Right renal cortex interstitium (tissue), 3 donors: ENCODE measurements around the gene SGTB. TPM values are rescaled to one million over a fixed set of nuclear protein-coding genes. Genes with fewer than 3 reads are reported as not detected.
"Not testable (repeated sequence)": the region's sequence is repeated elsewhere in the genome, so short reads cannot be mapped to it uniquely, and the experiment has no call there.

Source experiments
- DNase-seq, 3 donors: peaks; one replicate each; pipeline ENCODE4 v3.0.0-alpha.2; 2013; ENCODE audit warnings: low read depth in 3 of 3, low spot score in 2 of 3
- polyA plus RNA-seq, 3 donors: library from polyadenylated mRNA; unstranded; fragments of 120-200 nt; gene quantifications; one replicate each; pipeline ENCODE4 v1.2.1, GENCODE V29; 2013; ENCODE audit not compliant: insufficient read length in 3 of 3

The SGTB gene
- polyA plus RNA-seq, 3 donors, result 8.6 to 10.5 (median 9.3) TPM

- no peak for DNase-seq
Measured at GRCh38 chr5:65674749-65675148, 47.2 kb downstream of the SGTB start.

- DNase-seq, result no peak
Measured at GRCh38 chr5:65672796-65673195, 49.1 kb downstream of the SGTB start.

GRCh38 chr5:65668696-65669095, 53.2 kb downstream of the SGTB start:
- DNase-seq, result no peak

GRCh38 chr5:65663804-65664521, 57.9 kb downstream of the SGTB start:
- no peak for DNase-seq

- DNase-seq, result no peak
Measured at GRCh38 chr5:65654713-65655112, 67.2 kb downstream of the SGTB start.

GRCh38 chr5:65651144-65651543, 70.8 kb downstream of the SGTB start:
- DNase-seq, result no peak

- no peak for DNase-seq
Measured at GRCh38 chr5:65647941-65648340, 74.0 kb downstream of the SGTB start.

- no peak for DNase-seq
Measured at GRCh38 chr5:65646938-65647337, 75.0 kb downstream of the SGTB start.

- no peak for DNase-seq
Measured at GRCh38 chr5:65640240-65640639, 81.7 kb downstream of the SGTB start.

- DNase-seq, result no peak
Measured at GRCh38 chr5:65630981-65631380, 90.9 kb downstream of the SGTB start.

- DNase-seq, result no peak
Measured at GRCh38 chr5:65625743-65626142, 96.2 kb downstream of the SGTB start.

- peak; percentile 84 to 91 (median 87) for DNase-seq
Measured at GRCh38 chr5:65624571-65625555, 97.0 kb downstream of the SGTB start, which contains the start of the genes SHLD3 and TRAPPC13. SHLD3 (plus strand) TSS chr5:65625027; CDS start chr5:65629588, 4,561 bp downstream. TRAPPC13 (plus strand) TSS chr5:65625027; CDS start chr5:65625061, 34 bp downstream.

- DNase-seq, result peak; percentile 91 to 94 (median 93)
Measured at GRCh38 chr5:65624025-65624570, 97.8 kb downstream of the SGTB start, which contains the start of gene TRIM23. TRIM23 (minus strand) TSS chr5:65624333; CDS start chr5:65624274, 59 bp downstream.

GRCh38 chr5:65623482-65623881, 98.4 kb downstream of the SGTB start:
- no peak for DNase-seq

- DNase-seq, result not testable (repeated sequence)
Measured at GRCh38 chr5:65621961-65622360, 99.9 kb downstream of the SGTB start.

- DNase-seq, result no peak
Measured at GRCh38 chr5:65620021-65620420, 101.9 kb downstream of the SGTB start.

Other genes starting within 250 kb of the SGTB start
- 1 to 10 TPM; 1.3 to 2.1 (median 2.0) TPM for gene ADAMTS6, start 240.2 kb downstream of the SGTB start, polyA plus RNA-seq
- 10 to 100 TPM; 29.0 to 32.6 (median 31.4) TPM for gene CENPK, start 158.9 kb downstream of the SGTB start, polyA plus RNA-seq
- gene PPWD1, start 158.8 kb downstream of the SGTB start, polyA plus RNA-seq, result 10 to 100 TPM; 69.9 to 75.4 (median 73.0) TPM
- 10 to 100 TPM; 26.1 to 29.6 (median 29.0) TPM for gene TRIM23, start 97.8 kb downstream of the SGTB start, polyA plus RNA-seq
- gene SHLD3, start 97.1 kb downstream of the SGTB start, polyA plus RNA-seq, result 1 to 10 TPM; 4.8 to 5.3 (median 5.1) TPM
- gene TRAPPC13, start 97.1 kb downstream of the SGTB start, polyA plus RNA-seq, result 10 to 100 TPM; 34.0 to 38.0 (median 35.6) TPM
- 10 to 100 TPM; 35.1 to 41.3 (median 40.3) TPM for gene NLN, start 96 bp upstream of the SGTB start, polyA plus RNA-seq
- 100 to 1,000 TPM; 106 to 116 (median 115) TPM for gene ERBIN, start 204.5 kb upstream of the SGTB start, polyA plus RNA-seq